ENCODE results near the gene ASCL2.

- TF ChIP-seq CTCF (IDR thresholded peaks at IDR 0.05) (no peak), POLR2A (IDR thresholded peaks at IDR 0.05) (no peak)
These were observed 13.3 kb downstream of the ASCL2 start for GRCh38 chr11:2256951-2257700.
